Measurements from ENCODE around the gene EXOC3L1. TPM values are rescaled to one million over a fixed set of nuclear protein-coding genes. Genes with fewer than 3 reads are reported as not detected.

Gene EXOC3L1
- polyA plus RNA-seq, 2 donors, result 1.2 to 1.5 TPM

DNA sequence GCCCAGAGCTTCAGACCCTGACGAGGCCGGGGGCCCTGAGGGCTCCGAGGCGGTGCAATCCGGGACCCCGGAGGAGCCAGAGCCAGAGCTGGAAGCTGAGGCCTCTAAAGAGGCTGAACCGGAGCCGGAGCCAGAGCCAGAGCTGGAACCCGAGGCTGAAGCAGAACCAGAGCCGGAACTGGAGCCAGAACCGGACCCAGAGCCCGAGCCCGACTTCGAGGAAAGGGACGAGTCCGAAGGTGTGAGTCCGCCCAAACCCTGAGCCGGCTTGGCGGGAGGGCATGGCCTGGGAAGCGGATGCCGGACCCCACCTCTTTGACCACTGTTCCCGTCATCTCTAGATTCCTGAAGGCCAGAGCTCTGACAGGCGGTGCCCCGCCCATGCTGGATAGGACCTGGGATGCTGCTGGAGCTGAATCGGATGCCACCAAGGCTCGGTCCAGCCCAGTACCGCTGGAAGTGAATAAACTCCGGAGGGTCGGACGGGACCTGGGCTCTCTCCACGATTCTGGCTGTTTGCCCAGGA is 15.2 kb downstream of the EXOC3L1 start:
- Histone ChIP-seq H3K9me3 (ENCODE audit: control insufficient read depth in 2 of 2, insufficient read depth in 1 of 2, low read depth in 1 of 2, low read length in 1 of 2) (no peaks in the 10 kb centered on the region), H3K27me3 (ENCODE audit: control insufficient read depth in 1 of 2, insufficient read depth in 2 of 2, low read length in 2 of 2) (no peaks in the 10 kb centered on the region), H3K36me3 (ENCODE audit: control insufficient read depth in 2 of 2, insufficient read depth in 2 of 2, low read length in 1 of 2) (peaks cover 0 to 3% of the 10 kb centered on the region in 2 donors), H3K27ac (ENCODE audit: low read depth in 2 of 2, low read length in 1 of 2) (peak overlapping the region; percentile 95 to 99), H3K4me1 (ENCODE audit: control insufficient read depth in 2 of 2, insufficient read depth in 2 of 2, low read length in 1 of 2) (peaks cover 9 to 43% of the 10 kb centered on the region in 2 donors), H3K4me3 (ENCODE audit: low read depth in 1 of 2, low read length in 2 of 2) (peak overlapping the region; percentile 46 to 47)
- 30 to 50% methylated on average over 30 to 31 of the region's 31 CpGs for WGBS, 2 donors

DNA sequence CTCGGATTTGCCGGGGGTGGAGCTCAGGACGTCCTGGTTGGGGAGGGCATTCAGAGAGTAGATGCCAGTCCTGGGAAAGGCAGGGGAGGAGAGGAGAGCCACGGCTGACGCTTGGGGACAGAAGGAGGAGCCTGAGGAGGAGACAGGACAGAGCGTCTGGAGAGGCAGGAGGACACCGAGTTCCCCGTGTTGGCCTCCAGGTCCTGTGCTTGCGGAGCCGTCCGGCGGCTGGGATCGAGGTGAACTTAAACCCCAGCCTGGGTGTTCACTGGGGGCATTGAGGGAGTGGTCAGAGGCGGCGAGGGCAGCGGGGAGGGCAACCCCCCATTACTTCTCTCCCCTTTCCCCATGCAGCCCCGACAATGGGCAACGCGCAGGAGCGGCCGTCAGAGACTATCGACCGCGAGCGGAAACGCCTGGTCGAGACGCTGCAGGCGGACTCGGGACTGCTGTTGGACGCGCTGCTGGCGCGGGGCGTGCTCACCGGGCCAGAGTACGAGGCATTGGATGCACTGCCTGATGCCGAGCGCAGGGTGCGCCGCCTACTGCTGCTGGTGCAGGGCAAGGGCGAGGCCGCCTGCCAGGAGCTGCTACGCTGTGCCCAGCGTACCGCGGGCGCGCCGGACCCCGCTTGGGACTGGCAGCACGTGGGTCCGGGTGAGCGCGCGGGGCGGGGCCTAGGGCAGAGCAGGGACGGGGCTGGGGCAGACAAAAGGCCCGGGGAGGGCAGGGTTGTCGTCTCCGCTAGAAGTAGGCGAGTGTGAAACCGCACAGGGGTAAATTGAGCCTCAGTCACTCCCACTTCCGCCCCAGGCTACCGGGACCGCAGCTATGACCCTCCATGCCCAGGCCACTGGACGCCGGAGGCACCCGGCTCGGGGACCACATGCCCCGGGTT is 15.9 kb downstream of the EXOC3L1 start:
- H3K4me3 ChIP-seq (ENCODE audit: low read depth in 1 of 2, low read length in 2 of 2), result peak overlapping the region; percentile 46 to 47
- peak overlapping the region; percentile 95 to 99 for H3K27ac ChIP-seq (ENCODE audit: low read depth in 2 of 2, low read length in 1 of 2)
- 1% methylated on average over 70 to 71 of the region's 71 CpGs for WGBS, 2 donors
- H3K9me3 ChIP-seq (ENCODE audit: control insufficient read depth in 2 of 2, insufficient read depth in 1 of 2, low read depth in 1 of 2, low read length in 1 of 2), result no peaks in the 10 kb centered on the region
- H3K36me3 ChIP-seq (ENCODE audit: control insufficient read depth in 2 of 2, insufficient read depth in 2 of 2, low read length in 1 of 2), result peaks cover under 1 to 3% of the 10 kb centered on the region in 2 donors
- no peaks in the 10 kb centered on the region for H3K27me3 ChIP-seq (ENCODE audit: control insufficient read depth in 1 of 2, insufficient read depth in 2 of 2, low read length in 2 of 2)
- H3K4me1 ChIP-seq (ENCODE audit: control insufficient read depth in 2 of 2, insufficient read depth in 2 of 2, low read length in 1 of 2), result peaks cover 9 to 41% of the 10 kb centered on the region in 2 donors

DNA sequence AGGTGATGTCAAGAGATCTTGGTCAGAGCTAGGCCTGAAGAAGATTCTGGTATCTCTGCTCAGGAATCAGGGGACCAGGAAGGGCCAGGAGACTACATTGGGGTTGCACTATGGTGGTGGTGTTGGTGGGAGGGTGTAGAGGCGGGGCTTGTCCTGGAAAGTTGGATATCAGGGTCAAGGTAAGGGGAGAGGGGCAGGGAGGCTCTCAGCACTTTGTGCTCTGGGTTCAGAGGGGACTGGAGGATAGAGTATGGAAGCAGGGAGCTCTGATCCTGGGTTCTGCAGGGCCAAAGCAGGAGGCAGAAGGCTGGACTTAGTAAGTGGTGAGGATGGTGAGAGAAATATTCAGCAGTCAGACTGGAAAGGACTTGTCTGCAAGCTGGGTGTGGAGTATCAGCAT is 16.6 kb downstream of the EXOC3L1 start:
- 87 to 93% methylated on average over 1 of the region's 1 CpG for WGBS, 2 donors
- Histone ChIP-seq H3K27ac (ENCODE audit: low read depth in 2 of 2, low read length in 1 of 2) (peak overlapping the region; percentile 95 to 99), H3K27me3 (ENCODE audit: control insufficient read depth in 1 of 2, insufficient read depth in 2 of 2, low read length in 2 of 2) (no peaks in the 10 kb centered on the region), H3K36me3 (ENCODE audit: control insufficient read depth in 2 of 2, insufficient read depth in 2 of 2, low read length in 1 of 2) (peaks cover 3% of the 10 kb centered on the region in 2 donors), H3K4me1 (ENCODE audit: control insufficient read depth in 2 of 2, insufficient read depth in 2 of 2, low read length in 1 of 2) (peaks cover 9 to 34% of the 10 kb centered on the region in 2 donors), H3K4me3 (ENCODE audit: low read depth in 1 of 2, low read length in 2 of 2) (peak overlapping the region in 1 of 2 donors; percentile 46), H3K9me3 (ENCODE audit: control insufficient read depth in 2 of 2, insufficient read depth in 1 of 2, low read depth in 1 of 2, low read length in 1 of 2) (no peaks in the 10 kb centered on the region)

GRCh38 chr16:67170949-67171649 is 18.8 kb downstream of the EXOC3L1 start:
- 29 to 40% methylated on average over 14 of the region's 14 CpGs for WGBS, 2 donors
- H3K36me3 ChIP-seq (ENCODE audit: control insufficient read depth in 2 of 2, insufficient read depth in 2 of 2, low read length in 1 of 2), result peaks cover 2 to 3% of the 10 kb centered on the region in 2 donors
- H3K4me3 ChIP-seq (ENCODE audit: low read depth in 1 of 2, low read length in 2 of 2), result peak overlapping the region; percentile 36 to 40
- no peaks in the 10 kb centered on the region for H3K27me3 ChIP-seq (ENCODE audit: control insufficient read depth in 1 of 2, insufficient read depth in 2 of 2, low read length in 2 of 2)
- H3K9me3 ChIP-seq (ENCODE audit: control insufficient read depth in 2 of 2, insufficient read depth in 1 of 2, low read depth in 1 of 2, low read length in 1 of 2), result no peaks in the 10 kb centered on the region
- H3K27ac ChIP-seq (ENCODE audit: low read depth in 2 of 2, low read length in 1 of 2), result peak overlapping the region; percentile 92 to 95
- H3K4me1 ChIP-seq (ENCODE audit: control insufficient read depth in 2 of 2, insufficient read depth in 2 of 2, low read length in 1 of 2), result peaks cover 9 to 26% of the 10 kb centered on the region in 2 donors

- 1 to 3% methylated on average over 29 to 50 of the region's 50 CpGs for WGBS, 2 donors
- Histone ChIP-seq H3K4me3 (ENCODE audit: low read depth in 1 of 2, low read length in 2 of 2) (peak within 1 kb of the TSS; percentile 36 to 43), H3K27ac (ENCODE audit: low read depth in 2 of 2, low read length in 1 of 2) (peak within 1 kb of the TSS; percentile 92 to 95), H3K27me3 (ENCODE audit: control insufficient read depth in 1 of 2, insufficient read depth in 2 of 2, low read length in 2 of 2) (no peaks in the 10 kb centered on the region), H3K4me1 (ENCODE audit: control insufficient read depth in 2 of 2, insufficient read depth in 2 of 2, low read length in 1 of 2) (peaks cover 9 to 23% of the 10 kb centered on the region in 2 donors), H3K9me3 (ENCODE audit: control insufficient read depth in 2 of 2, insufficient read depth in 1 of 2, low read depth in 1 of 2, low read length in 1 of 2) (no peaks in the 10 kb centered on the region), H3K36me3 (ENCODE audit: control insufficient read depth in 2 of 2, insufficient read depth in 2 of 2, low read length in 1 of 2) (peaks cover 0 to 3% of the 10 kb centered on the region in 2 donors)
Observed at GRCh38 chr16:67170168-67170948, 19.6 kb downstream of the EXOC3L1 start, which contains the start of gene NOL3. Gene NOL3 (plus strand): TSS chr16:67170538.

DNA sequence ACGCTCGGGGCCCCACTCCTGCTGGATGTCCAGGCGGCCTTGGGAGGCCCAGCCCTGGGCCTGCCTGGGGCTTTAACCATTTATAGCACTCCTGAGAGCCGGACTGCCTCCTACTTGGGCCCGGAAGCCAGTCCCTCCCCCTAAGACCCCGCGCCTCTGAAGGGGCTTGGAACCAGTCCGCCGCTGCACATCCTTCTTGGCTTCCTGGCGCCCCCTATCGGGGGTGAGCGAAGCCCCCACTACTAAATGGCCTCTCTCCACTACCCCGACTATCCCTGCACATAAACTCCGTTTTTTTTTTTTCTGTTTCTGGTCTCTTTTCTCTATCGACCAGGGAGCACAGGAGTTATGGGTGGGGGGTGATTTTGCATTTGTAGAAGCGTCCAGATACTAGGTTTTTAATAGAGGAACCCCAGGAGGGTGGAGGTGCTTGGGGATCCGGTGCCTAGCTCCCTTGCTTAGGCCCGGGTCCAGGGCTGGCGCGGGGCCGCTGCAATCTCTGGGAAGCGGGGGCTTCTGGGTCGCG is 20.2 kb downstream of the EXOC3L1 start:
- WGBS, 2 donors, result 11% methylated on average over 24 of the region's 24 CpGs
- Histone ChIP-seq H3K27ac (ENCODE audit: low read depth in 2 of 2, low read length in 1 of 2) (peak overlapping the region; percentile 92), H3K9me3 (ENCODE audit: control insufficient read depth in 2 of 2, insufficient read depth in 1 of 2, low read depth in 1 of 2, low read length in 1 of 2) (no peaks in the 10 kb centered on the region), H3K27me3 (ENCODE audit: control insufficient read depth in 1 of 2, insufficient read depth in 2 of 2, low read length in 2 of 2) (no peaks in the 10 kb centered on the region), H3K36me3 (ENCODE audit: control insufficient read depth in 2 of 2, insufficient read depth in 2 of 2, low read length in 1 of 2) (peaks cover 0 to 3% of the 10 kb centered on the region in 2 donors), H3K4me1 (ENCODE audit: control insufficient read depth in 2 of 2, insufficient read depth in 2 of 2, low read length in 1 of 2) (peaks cover 6 to 21% of the 10 kb centered on the region in 2 donors), H3K4me3 (ENCODE audit: low read depth in 1 of 2, low read length in 2 of 2) (peak overlapping the region; percentile 36 to 43)

- Histone ChIP-seq H3K4me3 (ENCODE audit: low read depth in 1 of 2, low read length in 2 of 2) (no peak overlapping the region), H3K36me3 (ENCODE audit: control insufficient read depth in 2 of 2, insufficient read depth in 2 of 2, low read length in 1 of 2) (peaks cover 0 to 3% of the 10 kb centered on the region in 2 donors), H3K27ac (ENCODE audit: low read depth in 2 of 2, low read length in 1 of 2) (peak overlapping the region in 1 of 2 donors; percentile 92), H3K27me3 (ENCODE audit: control insufficient read depth in 1 of 2, insufficient read depth in 2 of 2, low read length in 2 of 2) (no peaks in the 10 kb centered on the region), H3K9me3 (ENCODE audit: control insufficient read depth in 2 of 2, insufficient read depth in 1 of 2, low read depth in 1 of 2, low read length in 1 of 2) (no peaks in the 10 kb centered on the region), H3K4me1 (ENCODE audit: control insufficient read depth in 2 of 2, insufficient read depth in 2 of 2, low read length in 1 of 2) (peaks cover 7 to 24% of the 10 kb centered on the region in 2 donors)
- WGBS, 2 donors, result 64 to 66% methylated on average over 9 of the region's 9 CpGs
Observed at GRCh38 chr16:67169011-67169451, 20.9 kb downstream of the EXOC3L1 start.

DNA sequence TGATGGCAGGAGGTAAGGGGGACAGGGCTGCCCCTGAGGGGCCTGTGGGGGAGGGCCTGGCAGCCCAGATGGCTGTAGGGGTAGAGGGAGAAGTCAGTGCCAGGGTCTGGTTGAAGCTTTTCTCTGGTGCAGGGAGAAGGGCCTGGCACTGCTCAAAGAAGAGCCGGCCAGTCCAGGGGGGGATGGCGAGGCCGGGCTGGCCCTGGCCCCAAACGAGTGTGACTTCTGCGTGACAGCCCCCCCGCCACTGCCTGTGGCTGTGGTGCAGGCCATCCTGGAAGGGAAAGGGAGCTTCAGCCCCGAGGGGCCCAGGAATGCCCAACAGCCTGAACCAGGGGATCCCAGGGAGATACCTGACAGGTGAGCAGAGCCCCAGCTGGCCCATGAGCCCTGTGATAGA is 22.3 kb downstream of the EXOC3L1 start:
- peaks cover 12 to 32% of the 10 kb centered on the region in 2 donors for H3K4me1 ChIP-seq (ENCODE audit: control insufficient read depth in 2 of 2, insufficient read depth in 2 of 2, low read length in 1 of 2)
- no peak overlapping the region for H3K4me3 ChIP-seq (ENCODE audit: low read depth in 1 of 2, low read length in 2 of 2)
- no peaks in the 10 kb centered on the region for H3K9me3 ChIP-seq (ENCODE audit: control insufficient read depth in 2 of 2, insufficient read depth in 1 of 2, low read depth in 1 of 2, low read length in 1 of 2)
- no peak overlapping the region for H3K27ac ChIP-seq (ENCODE audit: low read depth in 2 of 2, low read length in 1 of 2)
- H3K36me3 ChIP-seq (ENCODE audit: control insufficient read depth in 2 of 2, insufficient read depth in 2 of 2, low read length in 1 of 2), result peaks cover 0 to 3% of the 10 kb centered on the region in 2 donors
- WGBS, 2 donors, result 91 to 96% methylated on average over 7 of the region's 7 CpGs
- H3K27me3 ChIP-seq (ENCODE audit: control insufficient read depth in 1 of 2, insufficient read depth in 2 of 2, low read length in 2 of 2), result no peaks in the 10 kb centered on the region

Data from esophagus (tissue), 2 donors.